Vagina (tissue), 2 donors: ENCODE measurements around the gene GHRHR. TPM values are rescaled to one million over a fixed set of nuclear protein-coding genes. Genes with fewer than 3 reads are reported as not detected.

Experiments used
- DNase-seq, 2 donors: peaks; one replicate each; pipeline ENCODE4 v3.0.0-alpha.2; 2017; ENCODE audit errors: extremely low spot score in 2 of 2
- H3K27ac ChIP-seq: fragments of 200-600 bp; sonication (generic); one replicate; pipeline ENCODE4 v1.5.1; 2019
- H3K27me3 ChIP-seq: fragments of 200-600 bp; sonication (generic); one replicate; pipeline ENCODE4 v1.5.1; 2019
- H3K36me3 ChIP-seq, 2 donors: fragments of 200-600 bp; sonication (generic); one replicate each; pipeline ENCODE4 v1.5.1; 2017 to 2019
- H3K4me1 ChIP-seq: fragments of 200-600 bp; sonication (generic); one replicate; pipeline ENCODE4 v1.5.1; 2019
- H3K4me3 ChIP-seq, 2 donors: fragments of 200-600 bp; sonication (generic); 1 replicate in 1 of 2; 2 replicates in 1 of 2; pipeline ENCODE4 v1.5.1; 2016 to 2019
- H3K9me3 ChIP-seq: fragments of 200-600 bp; sonication (generic); one replicate; pipeline ENCODE4 v1.5.1; 2019
- CTCF ChIP-seq, 3 experiments: fragments of 450-650 bp in 2 of 3; fragments of 200-600 bp in 1 of 3; sonication (generic) in 1 of 3; IDR thresholded peaks; one replicate each; pipeline ENCODE4 v1.5.1; 2017 to 2019; ENCODE audit warnings: antibody characterized with exemption in 3 of 3, mild to moderate bottlenecking in 2 of 3, moderate library complexity in 2 of 3
- POLR2A ChIP-seq, 2 donors: fragments of 450-650 bp; IDR thresholded peaks; one replicate each; pipeline ENCODE4 v1.6.1; 2017; ENCODE audit warnings: antibody characterized with exemption in 2 of 2, mild to moderate bottlenecking in 2 of 2, moderate library complexity in 2 of 2
- POLR2AphosphoS5 ChIP-seq, 2 donors: sonication (generic); formaldehyde crosslinking; IDR thresholded peaks; one replicate each; pipeline ENCODE4 v1.9.0; 2017; ENCODE audit warnings: antibody characterized with exemption in 2 of 2, mild to moderate bottlenecking in 2 of 2, low read depth in 1 of 2; ENCODE audit not compliant: insufficient read depth in 1 of 2
- intact Hi-C: fragments of 100-400 bp; cut with DNase I; formaldehyde crosslinking; loops from one replicate; pipeline ENCODE4 v1.15.1; 2023
- total RNA-seq: library from RNA; depleted of rRNA; stranded (reverse); fragments of >200 nt; gene quantifications from one replicate; pipeline ENCODE4 v1.2.3, GENCODE V29; 2016

The GHRHR gene
- total RNA-seq, 1 donor from 2014 or later: not detected

GRCh38 chr7:30931161-30931928 lies 32.4 kb upstream of the GHRHR start:
- no peak for DNase-seq
- Histone ChIP-seq H3K36me3 (no peaks in the 10 kb centered on the region), H3K9me3 (no peaks in the 10 kb centered on the region), H3K4me3 (no peak overlapping the region), H3K4me1 (no peaks in the 10 kb centered on the region), H3K27me3 (no peaks in the 10 kb centered on the region), H3K27ac (no peak overlapping the region)
- intact Hi-C loops: no loop called here
- no peak for TF ChIP-seq CTCF (IDR thresholded peaks at IDR 0.05)
- no peak for TF ChIP-seq POLR2A (IDR thresholded peaks at IDR 0.05)
- no peak for TF ChIP-seq POLR2AphosphoS5 (IDR thresholded peaks at IDR 0.05; ENCODE audit: insufficient read depth in 1 of 2, low read depth in 1 of 2)

- intact Hi-C loops: no loop called here
- no peak for DNase-seq
- TF ChIP-seq POLR2AphosphoS5 (IDR thresholded peaks at IDR 0.05; ENCODE audit: insufficient read depth in 1 of 2, low read depth in 1 of 2) (no peak), CTCF (IDR thresholded peaks at IDR 0.05) (no peak), POLR2A (IDR thresholded peaks at IDR 0.05) (no peak)
- Histone ChIP-seq H3K4me1 (no peaks in the 10 kb centered on the region), H3K4me3 (no peak overlapping the region), H3K27me3 (no peaks in the 10 kb centered on the region), H3K27ac (no peak overlapping the region), H3K9me3 (no peaks in the 10 kb centered on the region), H3K36me3 (no peaks in the 10 kb centered on the region)
Measured at GRCh38 chr7:30931929-30932540, 31.7 kb upstream of the GHRHR start.

GRCh38 chr7:30932562-30932961 lies 31.2 kb upstream of the GHRHR start:
- Histone ChIP-seq H3K27me3 (no peaks in the 10 kb centered on the region), H3K9me3 (no peaks in the 10 kb centered on the region), H3K36me3 (no peaks in the 10 kb centered on the region), H3K4me3 (no peak overlapping the region), H3K27ac (no peak overlapping the region), H3K4me1 (no peaks in the 10 kb centered on the region)
- intact Hi-C loops: no loop called here
- TF ChIP-seq POLR2A (IDR thresholded peaks at IDR 0.05) (no peak), CTCF (IDR thresholded peaks at IDR 0.05) (no peak)
- peak in 1 of 2 donors; percentile 90 for DNase-seq

GRCh38 chr7:30933124-30933974 lies 30.4 kb upstream of the GHRHR start:
- Histone ChIP-seq H3K4me1 (no peaks in the 10 kb centered on the region), H3K27me3 (no peaks in the 10 kb centered on the region), H3K9me3 (no peaks in the 10 kb centered on the region), H3K4me3 (no peak overlapping the region), H3K27ac (no peak overlapping the region), H3K36me3 (no peaks in the 10 kb centered on the region)
- no peak for DNase-seq
- intact Hi-C loops: no loop called here
- TF ChIP-seq POLR2AphosphoS5 (IDR thresholded peaks at IDR 0.05; ENCODE audit: insufficient read depth in 1 of 2, low read depth in 1 of 2): no peak

GRCh38 chr7:30934225-30934624 lies 29.5 kb upstream of the GHRHR start:
- Histone ChIP-seq H3K4me3 (no peak overlapping the region), H3K4me1 (no peaks in the 10 kb centered on the region), H3K9me3 (no peaks in the 10 kb centered on the region), H3K27ac (no peak overlapping the region), H3K36me3 (no peaks in the 10 kb centered on the region), H3K27me3 (no peaks in the 10 kb centered on the region)
- TF ChIP-seq POLR2AphosphoS5 (IDR thresholded peaks at IDR 0.05; ENCODE audit: insufficient read depth in 1 of 2, low read depth in 1 of 2) (no peak), CTCF (IDR thresholded peaks at IDR 0.05) (no peak), POLR2A (IDR thresholded peaks at IDR 0.05) (no peak)
- intact Hi-C loops: no loop called here
- DNase-seq: peak in 1 of 2 donors; percentile 83
